Measurements from ENCODE around the gene MACROD2.

Gene MACROD2

GRCh38 chr20:14672066-14672465 is 676.8 kb downstream of the MACROD2 start:
- DNase-seq = no peak

- no peak for DNase-seq
Observed at GRCh38 chr20:14673164-14673563, 677.8 kb downstream of the MACROD2 start.

GRCh38 chr20:14677455-14677854 is 682.1 kb downstream of the MACROD2 start:
- no peak for DNase-seq

GRCh38 chr20:14685183-14685582 is 689.9 kb downstream of the MACROD2 start:
- DNase-seq = no peak

- no peak for DNase-seq
Observed at GRCh38 chr20:14687313-14687712, 692.0 kb downstream of the MACROD2 start.

- DNase-seq = no peak
Observed at GRCh38 chr20:14688005-14688404, 692.7 kb downstream of the MACROD2 start.

- DNase-seq = no peak
Observed at GRCh38 chr20:14691994-14692393, 696.7 kb downstream of the MACROD2 start.

- DNase-seq = no peak
Observed at GRCh38 chr20:14696478-14696877, 701.2 kb downstream of the MACROD2 start.

- DNase-seq = no peak
Observed at GRCh38 chr20:14696937-14697336, 701.6 kb downstream of the MACROD2 start.

GRCh38 chr20:14698125-14698524 is 702.8 kb downstream of the MACROD2 start:
- DNase-seq = no peak

GRCh38 chr20:14698605-14699373 is 703.5 kb downstream of the MACROD2 start:
- no peak for DNase-seq

GRCh38 chr20:14700639-14700960 is 705.3 kb downstream of the MACROD2 start:
- peak; percentile 43 for DNase-seq

- DNase-seq = no peak
Observed at GRCh38 chr20:14701326-14701725, 706.0 kb downstream of the MACROD2 start.

GRCh38 chr20:14706555-14706954 is 711.2 kb downstream of the MACROD2 start:
- no peak for DNase-seq

GRCh38 chr20:14707026-14707680 is 711.8 kb downstream of the MACROD2 start:
- no peak for DNase-seq

GRCh38 chr20:14707865-14708596 is 712.7 kb downstream of the MACROD2 start:
- DNase-seq = no peak

GRCh38 chr20:14709439-14709838 is 714.1 kb downstream of the MACROD2 start:
- no peak for DNase-seq

- no peak for DNase-seq
Observed at GRCh38 chr20:14710951-14711350, 715.6 kb downstream of the MACROD2 start.

- DNase-seq = no peak
Observed at GRCh38 chr20:14711652-14712051, 716.3 kb downstream of the MACROD2 start.

GRCh38 chr20:14712302-14712739 is 717.0 kb downstream of the MACROD2 start:
- peak; percentile 24 for DNase-seq

- DNase-seq = no peak
Observed at GRCh38 chr20:14715400-14715799, 720.1 kb downstream of the MACROD2 start.

- DNase-seq = no peak
Observed at GRCh38 chr20:14716351-14716801, 721.1 kb downstream of the MACROD2 start.

Data from fibroblast of skin of back (primary cell).